ENCODE measurements around the gene HASPIN. TPM values are rescaled to one million over a fixed set of nuclear protein-coding genes. Genes with fewer than 3 reads are reported as not detected.

HASPIN gene
- total RNA-seq, 4 donors from 2014 or later, result 1.4 to 5.4 (median 3.0) TPM

DNA sequence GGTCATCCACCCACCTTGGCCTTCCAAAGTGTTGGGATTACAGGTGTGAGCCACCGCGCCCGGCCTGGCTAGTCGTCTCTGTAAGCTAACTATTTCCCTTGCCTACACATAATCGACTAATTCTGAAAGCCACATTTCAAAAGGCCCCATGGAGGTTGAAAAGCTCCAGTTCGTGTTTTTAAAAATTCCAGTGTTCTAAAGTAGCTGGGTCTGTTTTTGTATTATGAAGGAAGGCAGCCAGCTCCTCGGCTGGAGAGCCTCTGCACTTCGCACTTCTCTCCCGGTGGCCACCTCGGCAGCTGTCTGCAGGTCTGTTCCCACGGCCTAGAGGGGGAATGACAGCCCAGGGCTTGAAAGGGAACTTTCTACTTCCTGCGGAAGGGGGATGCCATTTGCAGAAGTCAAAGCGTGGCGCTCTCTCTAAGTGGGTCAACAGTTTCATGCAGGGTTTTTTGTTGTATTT is 16.9 kb downstream of the HASPIN start:
- WGBS, 2 donors, result 70 to 79% methylated on average over 13 to 14 of the region's 14 CpGs
- H3K27me3 ChIP-seq, result no peaks in the 10 kb centered on the region
- no peak for TF ChIP-seq POLR2A (IDR thresholded peaks at IDR 0.05)
- TF ChIP-seq, protein P1, sequence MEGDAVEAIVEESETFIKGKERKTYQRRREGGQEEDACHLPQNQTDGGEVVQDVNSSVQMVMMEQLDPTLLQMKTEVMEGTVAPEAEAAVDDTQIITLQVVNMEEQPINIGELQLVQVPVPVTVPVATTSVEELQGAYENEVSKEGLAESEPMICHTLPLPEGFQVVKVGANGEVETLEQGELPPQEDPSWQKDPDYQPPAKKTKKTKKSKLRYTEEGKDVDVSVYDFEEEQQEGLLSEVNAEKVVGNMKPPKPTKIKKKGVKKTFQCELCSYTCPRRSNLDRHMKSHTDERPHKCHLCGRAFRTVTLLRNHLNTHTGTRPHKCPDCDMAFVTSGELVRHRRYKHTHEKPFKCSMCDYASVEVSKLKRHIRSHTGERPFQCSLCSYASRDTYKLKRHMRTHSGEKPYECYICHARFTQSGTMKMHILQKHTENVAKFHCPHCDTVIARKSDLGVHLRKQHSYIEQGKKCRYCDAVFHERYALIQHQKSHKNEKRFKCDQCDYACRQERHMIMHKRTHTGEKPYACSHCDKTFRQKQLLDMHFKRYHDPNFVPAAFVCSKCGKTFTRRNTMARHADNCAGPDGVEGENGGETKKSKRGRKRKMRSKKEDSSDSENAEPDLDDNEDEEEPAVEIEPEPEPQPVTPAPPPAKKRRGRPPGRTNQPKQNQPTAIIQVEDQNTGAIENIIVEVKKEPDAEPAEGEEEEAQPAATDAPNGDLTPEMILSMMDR (IDR thresholded peaks at IDR 0.05), result no peak
- intact Hi-C loops (cut with DNase I), result no loop called here
- H3K4me3 ChIP-seq, result no peak overlapping the region
- DNase-seq, result no peak
- peaks cover 5 to 26% (median 14%) of the 10 kb centered on the region in 3 donors for H3K4me1 ChIP-seq
- no peak overlapping the region for H3K27ac ChIP-seq
- H3K9me3 ChIP-seq, result no peaks in the 10 kb centered on the region
- no peaks in the 10 kb centered on the region for H3K36me3 ChIP-seq

DNA sequence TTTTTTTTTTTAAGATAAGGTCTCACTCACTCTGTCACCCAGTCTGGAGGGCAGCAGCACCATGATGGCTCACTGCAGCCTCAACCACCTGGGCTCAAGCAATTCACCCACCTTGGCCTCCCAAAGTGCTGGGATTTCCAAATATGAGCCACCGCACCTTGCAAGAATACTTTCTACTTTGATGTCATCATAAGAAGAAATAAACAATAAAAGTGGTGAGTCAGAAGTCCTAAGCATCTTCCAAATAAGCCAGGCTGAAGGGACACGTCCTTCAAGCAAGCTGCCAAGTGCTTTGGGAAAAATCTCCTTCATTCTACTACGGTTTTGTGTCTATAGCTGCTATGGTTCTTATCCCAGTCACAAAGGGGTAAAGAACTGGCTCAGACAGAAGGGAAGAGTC is 20.3 kb downstream of the HASPIN start:
- no peak overlapping the region for H3K27ac ChIP-seq
- no peak for TF ChIP-seq POLR2A (IDR thresholded peaks at IDR 0.05)
- TF ChIP-seq, protein P1 (IDR thresholded peaks at IDR 0.05), result no peak
- H3K4me3 ChIP-seq, result no peak overlapping the region
- no peaks in the 10 kb centered on the region for H3K9me3 ChIP-seq
- 35 to 59% methylated on average over 3 of the region's 3 CpGs for whole genome bisulfite sequencing, 2 donors
- no peak for DNase-seq
- intact Hi-C loops (cut with DNase I), result no loop called here
- peaks cover under 1 to 7% (median 2%) of the 10 kb centered on the region in 3 donors for H3K4me1 ChIP-seq
- H3K36me3 ChIP-seq, result no peaks in the 10 kb centered on the region
- no peaks in the 10 kb centered on the region for H3K27me3 ChIP-seq

DNA sequence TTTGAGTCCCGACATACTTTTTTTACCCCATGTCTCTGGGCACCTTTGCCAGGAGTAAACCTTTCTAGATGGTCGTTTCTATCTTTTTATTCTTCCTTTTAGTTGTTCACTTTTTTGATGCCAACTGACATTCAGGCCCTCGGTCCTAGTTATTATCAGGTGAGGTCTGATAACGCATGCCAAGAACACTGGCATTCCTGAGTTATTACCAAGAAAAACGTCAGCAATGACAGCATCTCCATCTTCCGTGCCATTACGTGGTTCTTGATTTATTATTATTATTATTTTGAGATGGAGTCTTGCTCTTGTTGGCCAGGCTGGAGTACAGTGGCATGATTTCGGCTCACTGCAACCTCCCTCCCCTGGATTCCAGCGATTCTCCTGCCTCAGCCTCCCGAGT is 21.4 kb downstream of the HASPIN start:
- no peak for DNase-seq
- H3K4me3 ChIP-seq, result no peak overlapping the region
- intact Hi-C loops (cut with DNase I), result no loop called here
- no peak overlapping the region for H3K27ac ChIP-seq
- H3K36me3 ChIP-seq, result no peaks in the 10 kb centered on the region
- no peaks in the 10 kb centered on the region for H3K9me3 ChIP-seq
- H3K4me1 ChIP-seq, result no peaks in the 10 kb centered on the region
- 69 to 74% methylated on average over 9 to 10 of the region's 10 CpGs for WGBS, 2 donors
- TF ChIP-seq POLR2A (IDR thresholded peaks at IDR 0.05), result no peak
- TF ChIP-seq, protein P1 (IDR thresholded peaks at IDR 0.05), result no peak
- H3K27me3 ChIP-seq, result peaks cover 0 to 1% (median 0%) of the 10 kb centered on the region in 4 donors

DNA sequence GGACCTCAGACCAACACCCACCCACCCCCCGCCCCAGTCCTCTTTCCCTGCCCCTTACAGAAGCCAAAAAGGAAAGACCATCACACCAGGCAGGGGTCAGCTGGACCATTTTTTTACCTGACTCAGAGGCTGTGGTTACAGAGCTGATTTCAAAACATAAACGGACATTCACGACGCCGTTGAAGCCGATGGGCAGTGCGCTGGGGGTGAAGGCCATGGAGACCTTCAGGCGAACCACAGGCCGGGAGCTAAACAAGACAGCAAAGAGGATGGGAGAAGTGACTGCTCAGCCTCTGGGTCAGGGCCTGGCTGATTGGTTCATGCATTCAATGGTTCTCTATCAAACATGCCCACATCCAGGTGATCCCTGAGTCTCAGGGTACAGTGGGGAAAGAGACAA is 24.1 kb downstream of the HASPIN start:
- H3K36me3 ChIP-seq, result no peaks in the 10 kb centered on the region
- no peaks in the 10 kb centered on the region for H3K4me1 ChIP-seq
- no peak overlapping the region for H3K4me3 ChIP-seq
- intact Hi-C loops (cut with DNase I), result no loop called here
- peaks cover 0 to 15% (median 0%) of the 10 kb centered on the region in 4 donors for H3K27me3 ChIP-seq
- 73 to 80% methylated on average over 2 to 8 of the region's 9 CpGs for WGBS, 2 donors
- H3K9me3 ChIP-seq, result no peaks in the 10 kb centered on the region
- no peak for TF ChIP-seq POLR2A (IDR thresholded peaks at IDR 0.05)
- TF ChIP-seq, protein P1 (IDR thresholded peaks at IDR 0.05), result no peak
- no peak for DNase-seq
- H3K27ac ChIP-seq, result no peak overlapping the region

DNA sequence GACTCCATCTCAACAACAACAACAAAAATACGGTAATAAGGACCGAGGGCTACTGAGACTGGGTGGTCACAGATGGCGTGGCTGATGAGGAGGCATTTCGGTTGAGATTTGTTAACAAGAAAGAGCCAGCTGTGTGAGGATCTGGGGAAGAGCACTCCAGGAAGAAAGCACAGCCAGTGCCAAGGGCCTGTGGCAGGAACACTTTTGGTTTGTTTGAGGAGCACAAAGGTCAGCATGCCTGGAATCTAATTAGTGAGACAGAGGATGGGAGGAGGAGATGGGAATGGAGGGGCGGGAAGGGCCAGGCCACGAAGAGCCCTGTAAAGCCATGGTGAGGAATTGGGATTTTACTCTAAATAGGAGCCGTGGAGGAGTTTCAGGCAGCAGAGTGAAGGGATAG is 24.9 kb downstream of the HASPIN start:
- Histone ChIP-seq H3K4me1 (no peaks in the 10 kb centered on the region), H3K9me3 (no peaks in the 10 kb centered on the region), H3K27ac (no peak overlapping the region), H3K27me3 (peaks cover 0 to 18% (median 0%) of the 10 kb centered on the region in 4 donors), H3K36me3 (no peaks in the 10 kb centered on the region), H3K4me3 (no peak overlapping the region)
- 86 to 91% methylated on average over 7 of the region's 7 CpGs for WGBS, 2 donors
- intact Hi-C loops (cut with DNase I), result no loop called here
- DNase-seq, result no peak
- TF ChIP-seq, protein P1 (IDR thresholded peaks at IDR 0.05), result no peak
- no peak for TF ChIP-seq POLR2A (IDR thresholded peaks at IDR 0.05)

Measured in esophagus squamous epithelium (tissue), 5 donors.